ES-I3 (cell line): ENCODE data around the gene SLC35G1.

Experiments
- H3K36me3 ChIP-seq: 2 replicates; pipeline ENCODE4 v1.6.1; 2013; ENCODE audit warnings: mild to moderate bottlenecking, low read length, control low read depth, moderate library complexity; ENCODE audit not compliant: insufficient read depth
- H3K4me1 ChIP-seq: 2 replicates; pipeline ENCODE4 v1.6.1; 2013; ENCODE audit warnings: mild to moderate bottlenecking, control low read depth, low read length; ENCODE audit not compliant: insufficient read depth
- H3K9ac ChIP-seq: 2 replicates; pipeline ENCODE4 v1.6.1; 2013; ENCODE audit warnings: low read depth, mild to moderate bottlenecking, low read length, moderate library complexity
- H3K9me3 ChIP-seq: 2 replicates; pipeline ENCODE4 v1.6.1; 2013; ENCODE audit warnings: mild to moderate bottlenecking, low read length, moderate library complexity; ENCODE audit not compliant: control insufficient read depth, insufficient read depth

Gene SLC35G1

GRCh38 chr10:93951905-93952304 lies 58.1 kb downstream of the SLC35G1 start:
- Histone ChIP-seq H3K4me1 (no peaks in the 10 kb centered on the region), H3K9ac (no peak overlapping the region), H3K36me3 (no peaks in the 10 kb centered on the region)

More at GRCh38 chr10:93951905-93952304, 58.1 kb downstream of the SLC35G1 start:
- H3K9me3 ChIP-seq = no peaks in the 10 kb centered on the region
